GM19099 (cell line): ENCODE measurements around the gene HIRA.

Experiments used
- POLR2A ChIP-seq: IDR thresholded peaks from 3 replicates; pipeline ENCODE4 v1.6.1; 2011; ENCODE audit warnings: low read depth; ENCODE audit not compliant: insufficient read length; ENCODE audit errors: extremely low read depth

HIRA gene

DNA sequence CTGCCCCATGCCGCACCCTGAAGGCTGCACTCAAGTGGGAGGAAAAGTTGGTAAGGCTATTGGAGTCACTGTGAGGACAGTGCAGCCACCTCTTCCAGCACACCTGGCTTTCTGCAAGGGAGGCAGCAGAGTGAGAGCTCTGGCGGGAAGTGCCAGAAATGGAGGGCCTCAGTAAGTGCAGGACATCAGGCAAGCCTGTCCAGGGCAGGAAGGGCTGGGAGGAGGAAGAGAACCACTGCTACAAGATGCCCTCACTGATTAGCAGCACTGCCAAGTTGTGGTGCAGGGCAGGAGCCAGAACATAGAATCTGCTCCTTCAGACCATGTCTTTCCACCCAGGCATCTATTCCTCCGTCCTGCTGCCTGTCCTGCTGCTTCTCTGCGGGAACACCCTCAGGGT lies 78.8 kb downstream of the HIRA start:
- no peak for TF ChIP-seq POLR2A

DNA sequence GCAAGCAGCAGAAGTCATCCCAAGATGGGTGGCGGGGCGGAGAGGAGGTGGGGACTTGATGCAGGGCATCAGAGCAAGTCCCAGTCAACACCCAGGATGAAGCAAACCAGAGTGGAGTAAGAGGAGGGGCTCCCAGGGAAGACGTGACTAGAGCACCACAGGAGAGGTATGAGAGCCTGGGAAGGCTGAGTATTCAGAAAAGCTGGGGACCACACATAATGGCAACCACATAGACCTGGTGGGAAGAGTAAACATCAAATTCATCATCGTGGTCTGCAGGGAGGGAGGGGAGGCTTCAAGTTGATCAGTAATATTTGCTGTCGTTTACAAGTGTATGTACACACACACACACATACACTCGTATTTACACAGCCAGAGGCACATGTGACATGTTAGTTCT lies 79.3 kb downstream of the HIRA start:
- TF ChIP-seq POLR2A: no peak

DNA sequence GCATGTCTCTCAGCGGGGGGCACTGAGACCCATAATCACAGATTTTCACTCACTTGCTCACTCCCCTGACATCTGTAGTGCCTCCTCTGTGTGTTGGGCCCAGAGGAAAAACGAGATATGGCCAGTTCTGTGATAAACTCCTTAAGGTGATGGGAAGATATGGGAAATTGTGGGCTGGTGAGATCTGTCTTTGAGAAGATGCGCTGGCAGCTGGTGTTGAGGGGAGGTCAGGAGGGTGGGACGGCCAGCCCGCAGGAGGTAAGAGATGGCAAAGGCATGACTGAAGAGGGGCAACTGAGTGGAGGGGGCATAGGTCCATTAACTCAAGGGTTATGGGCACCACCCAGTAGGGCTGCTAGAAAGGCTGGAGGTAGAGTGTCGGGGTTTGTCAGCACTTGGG lies 79.9 kb downstream of the HIRA start:
- TF ChIP-seq POLR2A: no peak

DNA sequence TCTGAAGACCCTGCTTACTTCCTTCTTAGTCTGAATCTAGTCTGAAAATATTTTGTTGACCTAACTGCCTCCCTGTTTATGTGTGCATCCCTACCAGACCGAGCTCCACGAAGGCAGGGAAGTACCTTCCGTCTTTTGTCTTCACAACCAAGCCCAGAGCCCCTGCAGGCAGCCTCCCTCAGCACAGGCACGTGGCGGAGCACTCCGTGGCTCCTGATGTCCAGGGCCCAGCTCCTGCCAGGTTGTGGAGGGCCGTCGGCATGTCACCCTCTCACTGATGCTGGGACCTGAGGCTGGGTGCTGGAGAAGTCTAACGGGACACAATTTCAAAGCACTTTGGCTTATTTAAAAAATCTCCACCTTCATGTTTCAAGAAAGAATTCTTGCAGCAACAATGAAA lies 80.6 kb downstream of the HIRA start:
- TF ChIP-seq POLR2A: no peak

DNA sequence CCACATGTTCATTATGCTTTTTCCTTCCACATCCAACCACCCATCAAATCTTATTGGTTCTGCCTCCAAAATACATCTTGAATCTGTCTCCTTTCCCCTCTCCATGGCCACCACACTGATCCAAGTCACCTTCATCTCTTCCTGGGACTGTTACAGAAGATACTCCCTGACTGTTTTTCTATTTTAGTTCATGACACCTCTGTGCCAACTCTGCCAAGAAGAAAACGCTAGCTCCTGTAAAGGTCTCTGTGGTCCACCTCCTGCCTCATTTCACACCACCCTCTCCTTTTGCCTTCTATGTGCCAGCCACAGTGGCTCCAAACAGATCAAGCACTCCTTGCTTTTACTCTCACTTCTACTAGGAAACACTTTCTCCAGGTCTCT lies 81.1 kb downstream of the HIRA start:
- no peak for TF ChIP-seq POLR2A

DNA sequence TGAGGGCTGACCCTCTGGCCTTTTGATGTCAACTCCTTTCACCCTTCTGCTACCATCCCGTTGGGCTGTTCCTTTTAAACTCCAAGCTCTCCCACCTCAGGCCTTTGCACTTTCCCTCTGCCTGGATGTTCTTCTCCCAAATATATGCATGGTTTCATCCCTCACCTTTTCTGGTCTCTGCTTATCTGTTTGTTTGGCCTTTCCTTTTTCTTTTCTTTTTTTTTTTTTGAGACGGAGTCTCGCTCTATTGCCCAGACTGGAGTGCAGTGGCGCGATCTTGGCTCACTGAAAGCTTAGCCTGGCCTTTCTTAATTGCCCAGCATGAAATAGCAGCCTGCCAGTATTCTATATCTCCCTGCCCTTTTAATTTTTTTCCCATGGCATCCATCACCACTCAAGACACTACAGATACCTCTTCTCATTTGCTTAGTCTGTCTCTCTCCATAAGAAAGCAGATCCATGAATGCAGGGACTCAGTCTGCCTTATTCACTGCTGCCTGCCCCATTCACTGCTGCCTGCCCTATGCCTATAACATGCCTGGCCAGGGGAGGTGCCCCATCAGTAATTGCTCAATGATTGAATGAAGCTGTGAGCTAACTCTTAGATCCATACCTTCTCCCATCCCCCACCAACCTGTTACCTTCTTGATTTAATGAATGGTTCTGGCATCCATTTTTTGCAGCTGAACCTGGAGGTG lies 81.6 kb downstream of the HIRA start:
- no peak for TF ChIP-seq POLR2A

DNA sequence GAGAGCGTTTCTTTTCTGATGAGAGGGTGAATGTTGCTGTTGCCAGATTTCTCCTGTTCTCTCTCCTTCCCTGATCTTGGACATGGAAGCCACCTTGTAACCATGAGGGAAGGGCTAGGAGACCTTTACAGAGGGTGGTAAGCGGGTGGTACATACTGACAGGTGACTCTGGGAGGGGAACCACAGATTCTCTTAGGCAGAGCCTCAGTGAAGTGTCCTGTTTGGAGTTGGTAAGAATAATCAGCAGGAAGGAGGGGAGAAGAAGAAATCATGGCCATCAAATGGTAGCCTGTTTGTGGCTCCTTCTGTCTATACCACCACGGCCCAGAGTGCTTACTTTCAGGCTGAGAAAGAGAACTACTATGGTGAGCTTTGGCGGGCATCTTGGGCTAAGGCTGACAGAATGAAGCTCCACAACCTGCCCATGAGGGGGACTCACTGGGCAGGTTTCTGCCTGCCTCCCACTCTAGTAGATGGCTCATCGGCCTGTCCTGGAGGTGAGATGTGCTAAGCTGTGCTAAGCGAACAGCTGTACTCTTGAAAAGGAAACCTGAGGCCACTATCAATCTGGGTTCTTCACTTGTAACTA lies 84.8 kb downstream of the HIRA start:
- TF ChIP-seq POLR2A: no peak

DNA sequence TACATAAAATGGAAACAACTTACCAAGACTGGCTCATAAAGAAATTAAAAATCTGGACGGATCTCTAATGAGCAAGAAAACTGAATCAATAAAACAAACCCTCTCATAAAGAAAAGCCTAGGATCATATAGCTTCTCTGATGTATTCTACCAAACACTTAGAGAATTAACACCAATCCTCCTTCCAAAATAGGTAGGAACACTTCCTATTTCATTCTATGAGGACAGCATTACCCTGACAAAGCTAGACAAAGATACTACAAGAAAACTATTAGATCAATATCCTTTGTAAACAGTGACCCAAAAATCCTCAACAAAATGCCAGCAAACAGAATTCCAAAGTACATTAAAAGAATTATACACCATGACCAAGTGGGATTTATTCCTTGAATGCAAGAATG lies 87.1 kb downstream of the HIRA start:
- no peak for TF ChIP-seq POLR2A

DNA sequence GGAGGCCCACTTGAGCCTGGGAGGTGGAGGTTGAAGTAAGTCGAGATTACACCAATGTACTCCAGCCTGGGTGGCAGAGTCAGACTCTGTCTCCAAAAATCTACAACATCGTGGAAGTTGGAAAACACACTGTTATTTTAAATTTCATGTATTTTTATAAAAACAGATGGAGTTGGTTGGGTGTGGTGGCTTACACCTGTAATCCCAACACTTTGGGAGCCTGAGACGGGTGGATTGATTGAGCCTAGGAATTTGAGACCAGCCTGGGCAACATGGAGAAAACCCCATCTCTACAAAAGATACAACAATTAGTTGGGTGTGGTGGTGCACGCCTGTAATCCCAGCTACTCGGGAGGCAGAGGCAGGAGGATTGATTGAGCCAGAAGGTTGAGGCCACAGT lies 88.1 kb downstream of the HIRA start:
- no peak for TF ChIP-seq POLR2A

DNA sequence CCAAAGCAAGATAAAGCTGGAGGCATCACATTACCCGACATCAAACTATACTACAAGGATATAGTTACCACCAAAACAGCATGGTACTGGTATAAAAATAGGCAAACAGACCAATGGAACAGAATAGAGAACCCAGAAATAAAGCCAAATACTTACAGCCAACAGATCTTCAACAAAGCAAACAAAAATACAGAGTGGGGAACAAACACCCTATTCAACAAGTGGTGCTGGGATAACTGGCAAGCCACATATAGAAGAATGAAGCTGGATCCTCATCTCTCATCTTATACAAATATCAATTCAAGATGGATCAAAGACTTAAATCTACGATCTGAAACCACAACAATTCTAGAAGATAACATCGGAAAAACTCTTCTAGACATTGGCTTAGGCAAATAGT lies 90.0 kb downstream of the HIRA start:
- TF ChIP-seq POLR2A: no peak

DNA sequence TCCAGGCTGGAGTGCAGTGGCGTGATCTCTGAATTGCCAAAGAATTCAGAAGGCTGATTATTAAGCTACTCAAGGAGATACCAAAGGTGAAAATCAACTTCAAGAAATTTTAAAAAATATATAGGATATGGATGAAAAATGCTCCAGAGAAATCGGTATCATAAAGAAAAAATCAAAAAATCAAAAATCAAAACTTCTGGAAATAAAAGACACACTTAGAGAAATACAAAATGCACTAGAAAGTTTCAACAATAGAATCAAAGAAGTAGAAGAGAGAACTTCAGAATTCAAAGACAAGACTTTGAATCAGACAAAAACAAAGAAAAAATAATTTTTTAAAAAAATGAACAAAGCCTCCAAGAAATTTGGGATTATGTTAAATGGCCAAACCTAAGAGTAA lies 94.4 kb downstream of the HIRA start:
- no peak for TF ChIP-seq POLR2A

DNA sequence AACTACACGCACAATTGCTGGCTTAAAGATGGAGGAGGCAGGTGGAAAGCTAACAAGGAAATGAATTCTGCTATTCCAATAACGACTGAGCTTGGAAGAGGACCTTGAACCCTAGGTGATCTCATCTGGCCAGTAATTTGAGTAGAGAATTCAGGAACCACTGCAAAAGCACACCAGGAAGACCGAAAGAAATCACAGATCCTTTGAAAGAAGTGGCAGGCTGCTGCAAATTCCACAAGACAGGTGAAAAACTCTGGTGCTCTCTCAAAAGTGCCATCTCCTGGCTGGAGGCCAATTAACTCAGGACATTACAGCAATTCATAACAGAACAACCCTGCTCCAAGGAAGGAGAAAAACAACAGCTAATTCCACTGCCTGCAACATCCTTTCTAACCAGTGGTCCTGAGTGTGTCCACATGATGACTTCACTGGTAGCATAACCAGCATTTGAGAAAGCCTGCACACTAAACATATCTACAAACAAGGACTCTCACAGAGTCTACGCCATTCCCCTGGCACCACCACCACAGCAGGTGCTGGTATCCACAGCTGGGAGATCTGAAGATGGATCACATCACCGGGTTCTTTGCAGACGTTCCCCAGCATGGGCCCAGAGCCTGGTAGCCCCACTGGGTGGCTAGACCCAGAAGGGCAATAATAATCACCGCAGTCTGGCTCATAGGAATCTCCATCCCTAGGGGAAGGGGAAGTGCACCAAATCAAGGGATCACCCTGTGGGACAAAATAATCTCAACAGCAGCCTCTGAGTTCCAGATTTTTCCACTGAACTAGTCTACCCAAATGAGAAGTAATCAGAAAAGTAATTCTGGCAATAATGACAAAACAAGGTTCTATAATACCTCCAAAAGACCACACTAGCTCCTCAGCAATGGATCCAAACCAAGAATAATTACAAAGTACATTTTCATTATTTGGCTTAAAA lies 95.1 kb downstream of the HIRA start:
- no peak for TF ChIP-seq POLR2A

DNA sequence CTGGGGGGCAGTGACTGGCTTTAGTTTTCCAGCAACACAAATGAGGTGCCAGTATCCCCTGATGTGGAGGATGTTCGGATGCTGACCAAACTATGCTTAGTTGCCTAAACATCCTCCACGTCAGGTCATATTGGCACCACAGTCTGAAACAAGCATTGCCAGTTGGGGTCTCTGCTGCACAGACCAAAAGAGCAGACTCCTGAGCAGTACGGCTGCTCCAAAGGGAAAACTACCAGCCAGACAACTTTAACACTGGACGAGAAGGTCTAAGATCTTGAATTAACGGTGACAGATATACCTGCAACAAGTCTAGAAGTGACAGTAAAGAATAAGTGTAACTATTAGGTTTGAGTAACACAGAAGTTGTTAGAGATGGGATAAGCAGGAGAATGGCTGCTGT lies 99.6 kb downstream of the HIRA start:
- no peak for TF ChIP-seq POLR2A

DNA sequence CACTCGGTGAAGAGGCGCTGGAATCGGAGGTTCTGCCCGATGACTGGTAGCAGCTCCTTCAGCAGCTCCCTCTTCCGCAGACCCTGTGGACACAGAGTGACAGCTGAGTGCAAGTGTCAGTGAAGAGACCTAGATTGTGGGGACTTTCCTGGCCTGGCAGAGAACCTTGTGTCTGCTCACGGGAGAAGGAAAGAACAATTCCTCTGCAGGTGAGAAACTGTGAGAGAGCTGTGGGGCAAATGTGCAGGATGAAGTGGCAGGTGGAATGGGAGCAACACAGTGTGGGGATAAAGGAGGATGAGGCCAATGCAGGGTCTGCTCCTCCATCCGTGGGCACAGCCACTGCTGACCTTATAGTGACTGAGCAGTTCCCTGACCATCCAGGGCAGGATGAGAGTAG lies 100.1 kb downstream of the HIRA start:
- TF ChIP-seq POLR2A: no peak

DNA sequence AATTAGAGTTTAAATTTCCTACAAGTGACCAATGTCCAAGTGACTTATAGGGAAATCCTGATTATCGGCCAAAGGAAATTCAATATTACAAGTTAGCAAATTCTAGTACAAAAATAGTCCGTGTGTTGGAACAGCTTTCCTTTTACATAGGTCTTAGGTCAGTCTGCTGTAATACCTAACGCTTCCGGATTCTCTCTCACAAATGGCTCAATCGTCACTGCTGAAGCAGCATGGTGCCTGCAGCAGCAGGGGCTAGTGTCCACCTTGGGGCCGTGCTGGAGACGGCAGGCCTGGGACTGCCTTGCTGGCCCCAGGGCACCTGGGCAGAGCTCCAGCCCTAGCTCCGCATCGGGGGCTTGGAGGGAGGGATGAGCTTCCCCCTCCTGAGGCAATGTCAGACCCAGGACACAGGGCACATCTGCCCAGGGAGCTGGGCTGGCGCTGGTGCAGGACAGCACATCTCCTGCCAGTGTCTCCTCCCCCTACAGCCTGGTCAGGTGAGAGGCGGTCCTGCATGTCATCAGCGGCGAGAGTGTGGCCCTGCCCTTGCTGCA lies 100.6 kb downstream of the HIRA start:
- no peak for TF ChIP-seq POLR2A
